ENCODE results near the gene CDC42BPG. TPM values are rescaled to one million over a fixed set of nuclear protein-coding genes. Genes with fewer than 3 reads are reported as not detected.
A peak's percentile ranks its signal among the peaks of the same experiment; 100 is the strongest.

CDC42BPG gene
- total and polyA plus RNA-seq, 9 of the 15 experiments (the other 6 are each of a cell fraction or from before 2014, with no cell fraction given), result 0.04 to 8.8 (median 2.1) TPM

DNA sequence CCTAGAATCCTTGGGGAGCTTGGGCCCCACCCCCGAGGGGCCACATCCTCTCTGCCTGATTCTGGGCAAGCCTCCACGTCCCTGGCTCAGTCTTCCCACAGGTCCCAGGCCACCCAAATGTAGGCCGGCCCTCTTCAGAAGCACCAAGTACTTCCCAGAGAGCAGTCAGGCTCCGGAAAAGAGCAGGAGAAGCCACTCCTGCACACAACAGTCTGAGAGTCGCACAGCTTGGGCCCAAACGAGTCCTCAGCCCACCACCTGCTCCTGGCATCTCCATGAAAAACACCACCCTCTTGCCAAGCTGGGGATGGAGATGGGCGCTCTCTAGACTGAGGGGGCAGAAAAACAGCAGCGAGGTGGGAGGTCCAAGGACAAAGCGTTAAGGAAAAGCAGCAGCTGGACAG lies 18.5 kb upstream of the CDC42BPG start (continued):
- TF ChIP-seq TEAD1 (CRISPR knock-in tag; IDR thresholded peaks at IDR 0.05) (no peak), ZNF184 (CRISPR knock-in tag; IDR thresholded peaks at IDR 0.05) (no peak)

DNA sequence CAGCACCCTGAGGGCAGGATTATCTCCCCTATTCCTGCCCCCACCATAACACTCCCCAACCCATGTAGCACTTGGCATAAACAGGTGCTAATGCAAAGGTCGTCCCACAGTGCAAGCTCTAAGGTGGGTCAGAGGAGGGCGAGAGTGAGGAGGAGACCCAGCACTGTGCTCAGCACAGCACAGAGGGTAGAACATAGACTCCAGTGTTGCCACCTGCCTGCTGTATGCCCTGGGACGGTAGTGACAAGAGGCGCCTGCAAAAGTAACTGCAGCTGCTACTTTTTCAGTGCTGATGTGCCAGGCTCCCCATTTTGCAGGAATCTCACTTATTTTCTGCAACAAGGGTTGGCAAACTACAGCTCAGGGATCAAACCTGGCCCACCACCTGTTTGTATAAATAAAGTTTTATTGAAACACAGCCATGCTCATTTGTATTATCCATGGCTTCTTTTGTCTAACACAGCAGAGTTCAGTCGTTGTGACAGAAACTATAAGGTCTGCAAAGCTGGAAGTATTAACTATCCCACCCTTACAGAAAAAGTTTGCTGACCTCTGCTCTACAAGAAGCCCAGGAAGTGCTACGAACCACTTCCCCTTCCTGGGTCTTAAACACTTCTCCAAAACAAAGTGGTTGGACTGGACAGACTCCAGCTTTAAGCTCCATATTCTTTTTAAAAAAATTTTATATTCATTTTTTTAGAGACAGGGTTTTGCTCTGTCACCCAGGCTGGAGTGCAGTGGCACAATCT lies 16.9 kb upstream of the CDC42BPG start:
- intact Hi-C loops (cut with micrococcal nuclease), result no loop called here
- Histone ChIP-seq H3K36me3 (ENCODE audit: control insufficient read depth, insufficient read depth, low read length) (peaks cover 35% of the 10 kb centered on the region; the same call in 2 of the 3 replicates), H3K4me2 (ENCODE audit: insufficient read depth, low read length) (no peak overlapping the region), H3K9ac (ENCODE audit: insufficient read depth in 1 of 2, low read depth in 2 of 2, low read length in 2 of 2) (peak overlapping the region in 1 of 2 experiments; percentile 73; a peak in 1 of 4 replicates), H4K20me1 (replicated peaks; ENCODE audit: control insufficient read depth, insufficient read depth, low read length) (0 out of 2 replicates have a peak, but pooled peaks cover 3% of the 10 kb centered on the region), H3K9me1 (ENCODE audit: control insufficient read depth, insufficient read depth, low read length) (peaks cover 3% of the 10 kb centered on the region), H3K79me2 (ENCODE audit: control insufficient read depth, insufficient read depth, low read length) (peaks cover 52% of the 10 kb centered on the region), H3K27me3 (ENCODE audit: control insufficient read depth in 2 of 2, insufficient read depth in 2 of 2, low read length in 2 of 2) (no peaks in the 10 kb centered on the region), H2AFZ (ENCODE audit: low read depth, low read length) (no peak overlapping the region), H3K4me3 (no peak overlapping the region), H3K4me1 (replicated peaks in 1 of 2; ENCODE audit: control insufficient read depth in 2 of 2, insufficient read depth in 2 of 2, low read length in 2 of 2) (peaks cover 19 to 47% of the 10 kb centered on the region in 2 experiments), H3K9me3 (replicated peaks; ENCODE audit: control insufficient read depth, insufficient read depth, low read depth, low read length) (no peaks in the 10 kb centered on the region), H3K27ac (ENCODE audit: extremely low read depth, low read depth, low read length) (peak overlapping the region; percentile 37; the same call in 1 of the 3 replicates)
- DNase-seq (ENCODE audit: extremely low read depth in 1 of 4, low spot score in 3 of 4) (no peak), ATAC-seq (peak; percentile 28; the same call in 1 of the 3 replicates), FAIRE-seq (peak; percentile 32)
- CTCF ChIA-PET (ENCODE audit: low intra/inter-chr PET ratio), result no interaction called here
- BruUV-seq (replicated peaks), result no TSS peak
- in situ Hi-C loops (cut with MboI), result no loop called here
- whole genome bisulfite sequencing (ENCODE audit: insufficient coverage, low coverage, missing lambda C conversion rate), result 69% methylated on average over 6 of the region's 6 CpGs
- POLR2A ChIA-PET, result interaction anchor here (0.6 to 9.6 kb wide), 6 partner anchors 9 to 43 kb away, joined by 3 to 109 read pairs (median 4); partner anchors contain the start of gene EHD1
- TF ChIP-seq, protein P1, sequence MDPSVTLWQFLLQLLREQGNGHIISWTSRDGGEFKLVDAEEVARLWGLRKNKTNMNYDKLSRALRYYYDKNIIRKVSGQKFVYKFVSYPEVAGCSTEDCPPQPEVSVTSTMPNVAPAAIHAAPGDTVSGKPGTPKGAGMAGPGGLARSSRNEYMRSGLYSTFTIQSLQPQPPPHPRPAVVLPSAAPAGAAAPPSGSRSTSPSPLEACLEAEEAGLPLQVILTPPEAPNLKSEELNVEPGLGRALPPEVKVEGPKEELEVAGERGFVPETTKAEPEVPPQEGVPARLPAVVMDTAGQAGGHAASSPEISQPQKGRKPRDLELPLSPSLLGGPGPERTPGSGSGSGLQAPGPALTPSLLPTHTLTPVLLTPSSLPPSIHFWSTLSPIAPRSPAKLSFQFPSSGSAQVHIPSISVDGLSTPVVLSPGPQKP (CRISPR knock-in tag; IDR thresholded peaks at IDR 0.05), result no peak
- TF ChIP-seq IFI16 (CRISPR knock-in tag; IDR thresholded peaks at IDR 0.05) (no peak), GABPA (tag; conservative IDR thresholded peaks at IDR 0.05; ENCODE audit: low read depth) (peak; percentile 41; the same call in 1 of the 2 replicates)
- TF ChIP-seq, protein P2, sequence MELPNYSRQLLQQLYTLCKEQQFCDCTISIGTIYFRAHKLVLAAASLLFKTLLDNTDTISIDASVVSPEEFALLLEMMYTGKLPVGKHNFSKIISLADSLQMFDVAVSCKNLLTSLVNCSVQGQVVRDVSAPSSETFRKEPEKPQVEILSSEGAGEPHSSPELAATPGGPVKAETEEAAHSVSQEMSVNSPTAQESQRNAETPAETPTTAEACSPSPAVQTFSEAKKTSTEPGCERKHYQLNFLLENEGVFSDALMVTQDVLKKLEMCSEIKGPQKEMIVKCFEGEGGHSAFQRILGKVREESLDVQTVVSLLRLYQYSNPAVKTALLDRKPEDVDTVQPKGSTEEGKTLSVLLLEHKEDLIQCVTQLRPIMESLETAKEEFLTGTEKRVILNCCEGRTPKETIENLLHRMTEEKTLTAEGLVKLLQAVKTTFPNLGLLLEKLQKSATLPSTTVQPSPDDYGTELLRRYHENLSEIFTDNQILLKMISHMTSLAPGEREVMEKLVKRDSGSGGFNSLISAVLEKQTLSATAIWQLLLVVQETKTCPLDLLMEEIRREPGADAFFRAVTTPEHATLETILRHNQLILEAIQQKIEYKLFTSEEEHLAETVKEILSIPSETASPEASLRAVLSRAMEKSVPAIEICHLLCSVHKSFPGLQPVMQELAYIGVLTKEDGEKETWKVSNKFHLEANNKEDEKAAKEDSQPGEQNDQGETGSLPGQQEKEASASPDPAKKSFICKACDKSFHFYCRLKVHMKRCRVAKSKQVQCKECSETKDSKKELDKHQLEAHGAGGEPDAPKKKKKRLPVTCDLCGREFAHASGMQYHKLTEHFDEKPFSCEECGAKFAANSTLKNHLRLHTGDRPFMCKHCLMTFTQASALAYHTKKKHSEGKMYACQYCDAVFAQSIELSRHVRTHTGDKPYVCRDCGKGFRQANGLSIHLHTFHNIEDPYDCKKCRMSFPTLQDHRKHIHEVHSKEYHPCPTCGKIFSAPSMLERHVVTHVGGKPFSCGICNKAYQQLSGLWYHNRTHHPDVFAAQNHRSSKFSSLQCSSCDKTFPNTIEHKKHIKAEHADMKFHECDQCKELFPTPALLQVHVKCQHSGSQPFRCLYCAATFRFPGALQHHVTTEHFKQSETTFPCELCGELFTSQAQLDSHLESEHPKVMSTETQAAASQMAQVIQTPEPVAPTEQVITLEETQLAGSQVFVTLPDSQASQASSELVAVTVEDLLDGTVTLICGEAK (IDR thresholded peaks at IDR 0.05), result peak; percentile 98
- TF ChIP-seq, protein P2 (CRISPR knock-in tag; IDR thresholded peaks at IDR 0.05), result peak; percentile 98
- TF ChIP-seq, protein P3, sequence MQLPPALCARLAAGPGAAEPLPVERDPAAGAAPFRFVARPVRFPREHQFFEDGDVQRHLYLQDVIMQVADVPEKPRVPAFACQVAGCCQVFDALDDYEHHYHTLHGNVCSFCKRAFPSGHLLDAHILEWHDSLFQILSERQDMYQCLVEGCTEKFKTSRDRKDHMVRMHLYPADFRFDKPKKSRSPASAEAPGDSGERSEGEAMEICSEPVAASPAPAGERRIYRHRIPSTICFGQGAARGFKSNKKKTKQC (CRISPR knock-in tag; IDR thresholded peaks at IDR 0.05), result no peak

Measured in K562 (cell line).